Natural killer cell (primary cell): ENCODE results near the gene CUL3. TPM values are rescaled to one million over a fixed set of nuclear protein-coding genes. Genes with fewer than 3 reads are reported as not detected.

Experiments used
- ATAC-seq, 3 donors: fragments of 150-1000 bp in 2 of 3; fragments of 200-7000 bp in 1 of 3; cut with Tn5 transposase; 1 replicate in 1 of 3; 2 replicates in 2 of 3; pipeline ENCODE4 v1.10.0; 2021; ENCODE audit warnings: mild to moderate bottlenecking in 2 of 3, moderate library complexity in 2 of 3
- DNase-seq, 2 donors: peaks; one replicate each; pipeline versions ENCODE4 v3.0.0 to v3.0.0-alpha.2; 2013 to 2021; ENCODE audit warnings: mixed read lengths in 1 of 2
- H3K27ac ChIP-seq: one replicate; pipeline ENCODE4 v1.5.1; 2013; ENCODE audit warnings: mild to moderate bottlenecking, low read length
- H3K27me3 ChIP-seq: one replicate; pipeline ENCODE4 v1.6.1; 2013; ENCODE audit warnings: low read length; ENCODE audit not compliant: control insufficient read depth, insufficient read depth
- H3K36me3 ChIP-seq: one replicate; pipeline ENCODE4 v1.6.1; 2013; ENCODE audit warnings: low read length; ENCODE audit not compliant: control insufficient read depth, insufficient read depth
- H3K4me1 ChIP-seq: one replicate; pipeline ENCODE4 v1.6.1; 2013; ENCODE audit warnings: low read length; ENCODE audit not compliant: control insufficient read depth, insufficient read depth
- H3K4me3 ChIP-seq: one replicate; pipeline ENCODE4 v1.5.1; 2013; ENCODE audit warnings: low read length
- H3K9me3 ChIP-seq: one replicate; pipeline ENCODE4 v1.6.1; 2013; ENCODE audit warnings: low read length; ENCODE audit not compliant: control insufficient read depth, insufficient read depth
- H3K27ac Mint-ChIP-seq, 2 donors: one replicate each; pipeline ENCODE4 v1.8.0; 2022; ENCODE audit warnings: mild to moderate bottlenecking in 2 of 2, mixed read lengths in 2 of 2, moderate library complexity in 1 of 2
- H3K27me3 Mint-ChIP-seq, 2 donors: one replicate each; pipeline ENCODE4 v1.8.0; 2022; ENCODE audit warnings: low read depth in 2 of 2, mixed read lengths in 2 of 2
- H3K36me3 Mint-ChIP-seq: one replicate; pipeline ENCODE4 v1.8.0; 2022; ENCODE audit warnings: mixed read lengths
- H3K4me1 Mint-ChIP-seq, 2 donors: one replicate each; pipeline ENCODE4 v1.8.0; 2022; ENCODE audit warnings: mixed read lengths in 2 of 2
- H3K4me3 Mint-ChIP-seq: one replicate; pipeline ENCODE4 v1.8.0; 2022; ENCODE audit warnings: mild to moderate bottlenecking, moderate library complexity, mixed read lengths
- H3K9me3 Mint-ChIP-seq, 2 donors: one replicate each; pipeline ENCODE4 v1.8.0; 2022; ENCODE audit warnings: mixed read lengths in 2 of 2
- WGBS: methylation state at CpG from one replicate; pipeline ENCODE4 v1.1.7; 2013; ENCODE audit warnings: missing lambda C conversion rate; ENCODE audit not compliant: insufficient coverage; 5-methylcytosine and 5-hydroxymethylcytosine counted together
- intact Hi-C: fragments of 100-400 bp; cut with micrococcal nuclease; formaldehyde crosslinking; loops from one replicate; pipeline ENCODE4 v1.14.2; 2022
- total RNA-seq, 4 donors: library from RNA; stranded (reverse); fragments of 120-200 nt in 1 of 4; gene quantifications; one replicate each; pipeline versions ENCODE4 v1.2.3 to v1.2.4, GENCODE V29; 2013 to 2022
- TF ChIP-seq, protein P1 (sequence below): fragments of 200-600 bp; IDR thresholded peaks from one replicate; pipeline ENCODE4 v1.8.0; 2022; ENCODE audit warnings: antibody characterized with exemption

CUL3 gene
- total RNA-seq, 3 donors from 2014 or later (not counting 1 experiment from before 2014, with no cell fraction given) = 102 to 125 (median 115) TPM

DNA sequence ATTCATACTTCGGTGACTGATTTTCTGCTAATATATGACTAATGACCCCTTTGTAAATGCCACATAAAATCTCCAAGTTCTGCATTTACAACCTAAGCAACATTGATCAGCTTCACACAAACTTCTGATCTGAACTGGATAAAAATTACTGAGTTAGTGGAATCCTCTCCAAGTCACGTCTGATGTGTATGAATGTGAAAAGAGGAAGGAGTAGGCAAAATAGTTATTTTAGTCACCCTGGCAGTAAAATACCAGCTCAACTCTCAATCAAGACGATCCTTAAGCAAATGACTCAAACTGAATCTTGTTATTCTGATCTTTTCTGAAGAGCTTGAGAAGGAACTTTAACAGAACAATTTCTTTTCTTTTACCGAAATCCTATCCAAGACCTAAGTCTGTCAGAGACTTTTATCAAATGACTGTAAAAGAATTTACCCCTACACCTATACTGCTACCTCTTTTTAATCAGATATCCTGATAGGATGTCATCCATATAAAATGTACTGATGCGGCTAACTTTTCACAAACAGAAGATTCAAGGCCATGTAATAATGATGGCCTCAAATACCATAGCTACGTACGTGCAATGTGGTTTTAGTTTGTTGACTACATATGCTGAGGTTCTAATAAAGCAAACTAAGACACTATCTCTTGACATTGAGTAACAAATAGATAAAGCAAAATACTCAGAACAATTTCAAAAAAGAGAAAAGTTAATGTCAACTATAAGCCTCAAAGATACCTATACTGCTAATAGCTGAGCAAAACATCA lies 23.7 kb downstream of the CUL3 start:
- no peaks in the 10 kb centered on the region for H3K9me3 Mint-ChIP-seq

DNA sequence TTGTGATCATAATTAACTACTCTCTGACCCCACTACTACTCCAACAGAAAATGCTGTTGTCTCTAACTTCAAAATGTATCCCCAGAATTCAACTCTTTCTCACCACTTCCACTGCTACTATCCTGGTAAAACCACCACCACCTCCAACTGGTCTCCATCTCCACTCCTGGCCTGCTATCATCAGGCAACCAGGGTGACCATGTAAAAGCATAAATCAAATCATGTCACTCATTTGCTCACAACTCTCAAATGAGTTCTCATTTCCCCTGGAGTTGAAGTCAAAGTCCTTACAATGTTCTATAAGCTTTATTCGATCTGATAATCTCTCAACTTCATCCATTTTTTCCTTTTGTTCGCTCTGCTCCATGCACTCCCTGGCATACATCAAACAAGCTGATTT lies 24.6 kb downstream of the CUL3 start:
- H3K27ac ChIP-seq = no peak overlapping the region
- H3K27me3 Mint-ChIP-seq = no peaks in the 10 kb centered on the region
- H3K36me3 Mint-ChIP-seq = no peaks in the 10 kb centered on the region
- H3K36me3 ChIP-seq = peaks cover 11% of the 10 kb centered on the region
- no peak overlapping the region for H3K4me3 Mint-ChIP-seq
- intact Hi-C loops = no loop called here
- ATAC-seq (no peak), DNase-seq (no peak)
- no peaks in the 10 kb centered on the region for H3K9me3 ChIP-seq
- H3K4me3 ChIP-seq = no peak overlapping the region
- TF ChIP-seq, protein P1, sequence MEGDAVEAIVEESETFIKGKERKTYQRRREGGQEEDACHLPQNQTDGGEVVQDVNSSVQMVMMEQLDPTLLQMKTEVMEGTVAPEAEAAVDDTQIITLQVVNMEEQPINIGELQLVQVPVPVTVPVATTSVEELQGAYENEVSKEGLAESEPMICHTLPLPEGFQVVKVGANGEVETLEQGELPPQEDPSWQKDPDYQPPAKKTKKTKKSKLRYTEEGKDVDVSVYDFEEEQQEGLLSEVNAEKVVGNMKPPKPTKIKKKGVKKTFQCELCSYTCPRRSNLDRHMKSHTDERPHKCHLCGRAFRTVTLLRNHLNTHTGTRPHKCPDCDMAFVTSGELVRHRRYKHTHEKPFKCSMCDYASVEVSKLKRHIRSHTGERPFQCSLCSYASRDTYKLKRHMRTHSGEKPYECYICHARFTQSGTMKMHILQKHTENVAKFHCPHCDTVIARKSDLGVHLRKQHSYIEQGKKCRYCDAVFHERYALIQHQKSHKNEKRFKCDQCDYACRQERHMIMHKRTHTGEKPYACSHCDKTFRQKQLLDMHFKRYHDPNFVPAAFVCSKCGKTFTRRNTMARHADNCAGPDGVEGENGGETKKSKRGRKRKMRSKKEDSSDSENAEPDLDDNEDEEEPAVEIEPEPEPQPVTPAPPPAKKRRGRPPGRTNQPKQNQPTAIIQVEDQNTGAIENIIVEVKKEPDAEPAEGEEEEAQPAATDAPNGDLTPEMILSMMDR = no peak
- H3K9me3 Mint-ChIP-seq = no peaks in the 10 kb centered on the region
- 96% methylated on average over 2 of the region's 2 CpGs for WGBS
- no peak overlapping the region for H3K27ac Mint-ChIP-seq
- no peaks in the 10 kb centered on the region for H3K27me3 ChIP-seq
- peaks cover 43 to 50% of the 10 kb centered on the region in 2 donors for H3K4me1 Mint-ChIP-seq
- peaks cover 12% of the 10 kb centered on the region for H3K4me1 ChIP-seq

More for the DNA sequence above, 23.7 kb downstream of the CUL3 start:
- Histone ChIP-seq H3K27ac (no peak overlapping the region), H3K36me3 (peaks cover 6% of the 10 kb centered on the region), H3K9me3 (no peaks in the 10 kb centered on the region), H3K27me3 (no peaks in the 10 kb centered on the region), H3K4me3 (no peak overlapping the region), H3K4me1 (peaks cover 12% of the 10 kb centered on the region)
- DNase-seq (no peak), ATAC-seq (no peak)
- 59% methylated on average over 3 of the region's 7 CpGs for WGBS
- H3K27me3 Mint-ChIP-seq = no peaks in the 10 kb centered on the region
- peaks cover 43 to 51% of the 10 kb centered on the region in 2 donors for H3K4me1 Mint-ChIP-seq
- intact Hi-C loops = no loop called here
- H3K27ac Mint-ChIP-seq = no peak overlapping the region
- H3K36me3 Mint-ChIP-seq = no peaks in the 10 kb centered on the region
- TF ChIP-seq, protein P1 = no peak
- H3K4me3 Mint-ChIP-seq = no peak overlapping the region

DNA sequence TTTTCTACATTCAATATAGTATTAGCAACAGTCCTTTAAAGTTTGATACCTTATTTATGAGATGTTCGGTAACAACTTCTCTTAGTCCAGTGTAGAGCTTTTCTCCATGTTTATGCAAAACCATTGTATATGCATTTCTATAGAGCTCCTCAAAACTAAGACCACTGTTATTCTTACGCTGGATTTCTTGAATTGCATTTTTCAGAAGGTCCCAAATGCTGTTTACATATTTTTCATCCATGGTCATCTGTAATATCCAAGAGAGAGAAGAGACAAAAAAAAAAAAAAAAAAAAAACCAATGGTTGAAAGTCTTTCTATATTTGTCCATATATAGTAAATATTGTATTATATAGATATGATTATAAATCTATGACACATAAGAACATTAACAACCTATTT lies 27.6 kb downstream of the CUL3 start:
- no peak overlapping the region for H3K4me3 ChIP-seq
- no peak overlapping the region for H3K27ac Mint-ChIP-seq
- no peaks in the 10 kb centered on the region for H3K36me3 Mint-ChIP-seq
- no CpG with 5 or more reads among the region's 2 CpGs for WGBS
- no peaks in the 10 kb centered on the region for H3K27me3 ChIP-seq
- no peak overlapping the region for H3K27ac ChIP-seq
- H3K4me1 Mint-ChIP-seq = peaks cover 40 to 41% of the 10 kb centered on the region in 2 donors
- H3K4me1 ChIP-seq = peaks cover 8% of the 10 kb centered on the region
- peaks cover 18% of the 10 kb centered on the region for H3K36me3 ChIP-seq
- intact Hi-C loops = no loop called here
- no peaks in the 10 kb centered on the region for H3K27me3 Mint-ChIP-seq
- DNase-seq = no peak
- H3K9me3 ChIP-seq = no peaks in the 10 kb centered on the region
- TF ChIP-seq, protein P1 = no peak
- no peak overlapping the region for H3K4me3 Mint-ChIP-seq
- ATAC-seq = no peak
- H3K9me3 Mint-ChIP-seq = no peaks in the 10 kb centered on the region

- Mint-ChIP-seq H3K36me3 (no peaks in the 10 kb centered on the region), H3K27me3 (no peaks in the 10 kb centered on the region), H3K27ac (no peak overlapping the region), H3K4me3 (no peak overlapping the region), H3K9me3 (no peaks in the 10 kb centered on the region), H3K4me1 (peaks cover 40% of the 10 kb centered on the region in 2 donors)
- Histone ChIP-seq H3K36me3 (peaks cover 18% of the 10 kb centered on the region), H3K4me1 (peaks cover 3% of the 10 kb centered on the region), H3K27ac (no peak overlapping the region), H3K9me3 (no peaks in the 10 kb centered on the region), H3K27me3 (no peaks in the 10 kb centered on the region), H3K4me3 (no peak overlapping the region)
- intact Hi-C loops = no loop called here
- DNase-seq = no peak
- ATAC-seq = no peak
- TF ChIP-seq, protein P1 = no peak
Observed at GRCh38 chr2:224556381-224556780, 28.8 kb downstream of the CUL3 start.
